ENCODE results near the gene CDC37L1.
"Not testable (repeated sequence)": the region's sequence is repeated elsewhere in the genome, so short reads cannot be mapped to it uniquely, and the experiment has no call there.

The CDC37L1 gene

GRCh38 chr9:4754530-4754929 is 75.2 kb downstream of the CDC37L1 start:
- DNase-seq (ENCODE audit: low spot score): not testable (repeated sequence)

- DNase-seq (ENCODE audit: low spot score): no peak
These were observed 75.7 kb downstream of the CDC37L1 start for GRCh38 chr9:4755026-4755609.

GRCh38 chr9:4756420-4756819 is 77.1 kb downstream of the CDC37L1 start:
- DNase-seq (ENCODE audit: low spot score): no peak
